Measurements from ENCODE around the gene PSTPIP1. TPM values are rescaled to one million over a fixed set of nuclear protein-coding genes. Genes with fewer than 3 reads are reported as not detected.

PSTPIP1 gene
- total and polyA plus RNA-seq, 2 of the 4 experiments (the other 2 are of a cell fraction), result 0.36 to 1.1 TPM

- Histone ChIP-seq H3K27me3 (ENCODE audit: control insufficient read depth, insufficient read depth, low read length) (no peaks in the 10 kb centered on the region; the same call in 1 of the 2 replicates), H3K9me1 (ENCODE audit: insufficient read depth, low read length) (no peaks in the 10 kb centered on the region), H3K9me3 (ENCODE audit: control insufficient read depth, insufficient read depth, low read length) (no peaks in the 10 kb centered on the region), H2BK120ac (ENCODE audit: low read depth, low read length) (no peak overlapping the region), H3K4ac (ENCODE audit: low read depth, low read length) (no peak overlapping the region), H3K56ac (ENCODE audit: extremely low read depth, insufficient read depth, low read length) (no peak overlapping the region), H4K8ac (ENCODE audit: low read depth in 2 of 2, low read length in 2 of 2) (no peak overlapping the region), H3K4me3 (ENCODE audit: insufficient read depth, low read depth, low read length) (no peak overlapping the region), H3K23ac (ENCODE audit: low read depth, low read length) (no peak overlapping the region), H4K20me1 (ENCODE audit: insufficient read depth, low read length) (no peaks in the 10 kb centered on the region), H4K91ac (ENCODE audit: insufficient read depth, low read depth, low read length) (no peak overlapping the region), H3K9ac (ENCODE audit: low read depth, low read length) (no peak overlapping the region), H2AFZ (replicated peaks; ENCODE audit: low read length, poor library complexity) (no peak overlapping the region), H3K4me1 (ENCODE audit: control insufficient read depth, insufficient read depth, low read length) (no peaks in the 10 kb centered on the region), H3K18ac (ENCODE audit: low read depth, low read length) (no peak overlapping the region), H2BK20ac (ENCODE audit: low read depth, low read length) (no peak overlapping the region), H2BK5ac (ENCODE audit: low read depth, low read length, poor library complexity, severe bottlenecking) (no peak overlapping the region), H3K4me2 (ENCODE audit: low read depth, low read length) (no peak overlapping the region), H2BK15ac (ENCODE audit: low read depth, low read length) (no peak overlapping the region), H2AK5ac (ENCODE audit: low read depth, low read length) (no peak overlapping the region), H4K5ac (ENCODE audit: low read depth, low read length) (no peak overlapping the region), H3K14ac (replicated peaks; ENCODE audit: low read depth, low read length) (no peak overlapping the region), H2AK9ac (replicated peaks; ENCODE audit: low read depth, low read length, poor library complexity) (no peak overlapping the region), H3K36me3 (ENCODE audit: control insufficient read depth, insufficient read depth, low read length) (peaks cover 3% of the 10 kb centered on the region; the same call in 1 of the 2 replicates), H3K27ac (ENCODE audit: insufficient read depth, low read length) (no peak overlapping the region), H3K79me1 (ENCODE audit: low read depth in 1 of 2, low read length in 2 of 2) (no peaks in the 10 kb centered on the region)
- ATAC-seq (ENCODE audit: low read depth) (no peak), DNase-seq (no peak)
- in situ Hi-C loops (cut with MboI; ENCODE audit: low sequenced_read_pairs) (no loop called here), intact Hi-C loops (cut with micrococcal nuclease) (no loop called here), dilution Hi-C loops (cut with HindIII; ENCODE audit: low sequenced_read_pairs, unreplicated experiment) (no loop called here)
- no CpG with 5 or more reads among the region's 3 CpGs for WGBS, 2 experiments (ENCODE audit: extremely low coverage in 2 of 2, insufficient read length in 1 of 2)
- BruUV-seq (replicated peaks), result no TSS peak
- ChIA-PET POLR2A (ENCODE audit: unreplicated experiment) (interaction anchor here (0.6 kb wide), 1 partner anchor 20 kb away, joined by 3 read pairs; no protein-coding TSS in a partner anchor), CTCF (no interaction called here)
- TF ChIP-seq CTCF (conservative IDR thresholded peaks at IDR 0.05; ENCODE audit: low read depth, low read length) (no peak), NFE2L2 (IDR thresholded peaks at IDR 0.05; ENCODE audit: low read depth, low read length) (no peak), MXI1 (IDR thresholded peaks at IDR 0.05; ENCODE audit: borderline replicate concordance, low read depth, low read length) (no peak), SMC3 (IDR thresholded peaks at IDR 0.05; ENCODE audit: low read depth, low read length) (no peak), USF2 (IDR thresholded peaks at IDR 0.05; ENCODE audit: low read depth, low read length) (no peak), POLR2A (IDR thresholded peaks at IDR 0.05; ENCODE audit: low read depth, low read length) (no peak), MAZ (IDR thresholded peaks at IDR 0.05; ENCODE audit: borderline replicate concordance, low read depth, low read length) (no peak), MAFK (IDR thresholded peaks at IDR 0.05; ENCODE audit: low read depth, low read length) (no peak), CHD1 (IDR thresholded peaks at IDR 0.05; ENCODE audit: low read depth, low read length) (no peak), CEBPB (IDR thresholded peaks at IDR 0.05; ENCODE audit: low read depth, low read length) (no peak), BHLHE40 (IDR thresholded peaks at IDR 0.05; ENCODE audit: low read depth, low read length) (no peak), RFX5 (IDR thresholded peaks at IDR 0.05; ENCODE audit: low read depth, low read length) (no peak), RAD21 (IDR thresholded peaks at IDR 0.05; ENCODE audit: low read length) (no peak), RCOR1 (IDR thresholded peaks at IDR 0.05; ENCODE audit: insufficient replicate concordance, low read length) (no peak)
- TF ChIP-seq, protein P1, sequence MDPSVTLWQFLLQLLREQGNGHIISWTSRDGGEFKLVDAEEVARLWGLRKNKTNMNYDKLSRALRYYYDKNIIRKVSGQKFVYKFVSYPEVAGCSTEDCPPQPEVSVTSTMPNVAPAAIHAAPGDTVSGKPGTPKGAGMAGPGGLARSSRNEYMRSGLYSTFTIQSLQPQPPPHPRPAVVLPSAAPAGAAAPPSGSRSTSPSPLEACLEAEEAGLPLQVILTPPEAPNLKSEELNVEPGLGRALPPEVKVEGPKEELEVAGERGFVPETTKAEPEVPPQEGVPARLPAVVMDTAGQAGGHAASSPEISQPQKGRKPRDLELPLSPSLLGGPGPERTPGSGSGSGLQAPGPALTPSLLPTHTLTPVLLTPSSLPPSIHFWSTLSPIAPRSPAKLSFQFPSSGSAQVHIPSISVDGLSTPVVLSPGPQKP (IDR thresholded peaks at IDR 0.05; ENCODE audit: borderline replicate concordance, low read depth, low read length), result no peak
Measured at GRCh38 chr15:76953913-76954312, 41.0 kb upstream of the PSTPIP1 start.
